IPS-18a (cell line): ENCODE results near the gene MEIS1.

Experiments used
- H3K27ac ChIP-seq: one replicate; pipeline ENCODE4 v1.5.1; 2013; ENCODE audit warnings: low read length
- H3K27me3 ChIP-seq: one replicate; pipeline ENCODE4 v1.6.1; 2013; ENCODE audit warnings: mild to moderate bottlenecking, low read length; ENCODE audit not compliant: control insufficient read depth, insufficient read depth
- H3K36me3 ChIP-seq: one replicate; pipeline ENCODE4 v1.6.1; 2013; ENCODE audit warnings: low read depth, low read length; ENCODE audit not compliant: control insufficient read depth
- H3K4me1 ChIP-seq: one replicate; pipeline ENCODE4 v1.6.1; 2013; ENCODE audit warnings: low read depth, low read length; ENCODE audit not compliant: control insufficient read depth
- H3K4me3 ChIP-seq: one replicate; pipeline ENCODE4 v1.5.1; 2013; ENCODE audit warnings: low read length
- H3K9ac ChIP-seq: one replicate; pipeline ENCODE4 v1.6.1; 2013; ENCODE audit warnings: mild to moderate bottlenecking, low read length, moderate library complexity
- H3K9me3 ChIP-seq: one replicate; pipeline ENCODE4 v1.6.1; 2013; ENCODE audit warnings: low read depth, low read length; ENCODE audit not compliant: control insufficient read depth

MEIS1 gene

DNA sequence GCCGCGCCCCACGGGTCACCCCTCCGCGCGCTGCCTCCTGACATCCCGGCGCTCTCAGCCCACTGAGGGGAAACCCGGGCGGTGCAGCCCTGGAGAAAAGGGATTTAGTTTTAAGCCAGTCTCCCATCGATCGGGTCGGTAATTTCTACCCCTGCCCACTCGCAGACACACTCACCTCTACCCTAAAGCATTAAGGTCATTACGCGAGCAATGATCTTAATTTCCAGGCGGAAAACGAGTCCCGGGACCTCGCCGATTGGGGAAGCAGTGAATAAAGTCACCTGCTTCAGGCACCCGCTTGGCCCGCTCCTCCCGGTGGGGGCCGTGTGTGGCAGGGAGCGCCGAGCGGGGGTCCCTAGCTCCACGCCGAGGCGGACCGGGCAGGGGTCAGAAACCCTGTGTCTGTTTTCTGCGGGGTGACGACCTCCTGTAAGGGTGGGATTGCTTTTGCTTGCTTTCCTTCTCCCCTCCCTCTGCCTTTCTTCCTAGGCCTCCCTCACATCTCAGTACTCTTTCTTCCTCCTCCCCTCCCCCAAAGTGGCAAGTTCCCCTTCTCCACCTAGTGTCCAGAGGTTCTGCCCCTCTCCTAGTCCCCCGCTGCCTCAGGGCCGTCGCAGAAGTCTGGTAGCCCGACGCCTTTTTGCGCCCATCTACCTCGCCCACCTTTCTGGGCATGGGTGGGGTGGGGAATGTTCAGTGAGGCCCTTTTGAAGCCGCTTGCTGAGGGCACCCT, 142.6 kb downstream of the MEIS1 start:
- peak overlapping the region; percentile 25 for H3K9ac ChIP-seq
- peaks cover 72% of the 10 kb centered on the region for H3K27me3 ChIP-seq
- no peaks in the 10 kb centered on the region for H3K9me3 ChIP-seq
- no peaks in the 10 kb centered on the region for H3K36me3 ChIP-seq
- peaks cover 43% of the 10 kb centered on the region for H3K4me1 ChIP-seq
- H3K27ac ChIP-seq: no peak overlapping the region
- H3K4me3 ChIP-seq: peak overlapping the region; percentile 72

DNA sequence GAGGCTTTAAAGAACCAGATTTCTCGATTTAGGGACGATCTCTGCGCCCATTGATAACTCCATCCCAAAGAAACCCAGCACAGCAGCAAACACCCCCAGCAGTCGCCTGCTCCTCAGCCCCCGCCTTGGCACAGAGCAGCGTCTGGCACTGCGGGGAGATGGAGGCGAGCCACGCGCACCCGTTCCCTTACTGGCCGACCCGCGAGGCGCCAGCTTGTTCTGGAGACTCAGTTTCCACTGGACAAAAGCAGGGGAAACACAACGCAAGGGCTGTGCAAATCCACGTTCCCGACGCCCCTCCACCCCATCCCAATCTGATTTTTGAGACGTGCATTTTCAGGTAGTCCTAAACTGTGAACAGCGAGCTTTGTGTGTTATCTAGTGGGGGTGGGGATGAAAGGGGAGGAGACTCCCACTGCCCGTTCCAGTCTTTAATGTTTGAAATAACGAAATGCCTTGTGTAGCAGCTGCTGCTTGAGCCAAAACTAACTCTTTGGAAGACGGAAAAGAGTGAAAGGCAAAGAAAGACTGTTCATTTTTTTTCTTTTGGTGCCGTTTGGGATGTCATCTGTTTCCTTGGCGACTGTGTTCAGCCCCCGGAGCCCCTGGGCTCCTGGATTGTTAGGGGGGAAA, 143.2 kb downstream of the MEIS1 start:
- Histone ChIP-seq H3K9me3 (no peaks in the 10 kb centered on the region), H3K27me3 (peaks cover 79% of the 10 kb centered on the region), H3K27ac (no peak overlapping the region), H3K9ac (peak overlapping the region; percentile 25), H3K4me1 (peaks cover 42% of the 10 kb centered on the region), H3K36me3 (no peaks in the 10 kb centered on the region), H3K4me3 (peak overlapping the region; percentile 72)

DNA sequence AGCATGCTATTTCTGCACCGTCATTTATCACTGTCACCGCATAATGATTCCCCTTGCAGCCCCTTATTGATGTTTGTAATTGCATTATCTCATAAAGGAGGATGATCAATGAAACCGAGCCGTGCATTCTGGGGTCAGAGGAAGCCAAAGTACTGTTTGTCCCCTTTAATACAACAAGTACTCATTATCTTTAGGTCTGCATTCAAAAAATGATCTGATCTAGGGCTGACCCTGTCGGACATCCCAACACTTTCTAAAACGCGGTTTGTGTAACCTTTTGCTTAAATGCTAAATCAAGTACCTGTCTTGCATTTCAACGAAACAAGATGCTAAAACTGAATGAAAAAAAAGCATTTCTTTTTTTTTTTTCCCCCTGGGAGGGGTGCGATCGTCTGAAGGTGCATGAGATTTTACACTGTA, 143.8 kb downstream of the MEIS1 start:
- H3K9ac ChIP-seq: no peak overlapping the region
- peaks cover 85% of the 10 kb centered on the region for H3K27me3 ChIP-seq
- no peaks in the 10 kb centered on the region for H3K36me3 ChIP-seq
- H3K27ac ChIP-seq: no peak overlapping the region
- H3K4me3 ChIP-seq: peak overlapping the region; percentile 72
- no peaks in the 10 kb centered on the region for H3K9me3 ChIP-seq
- H3K4me1 ChIP-seq: peaks cover 47% of the 10 kb centered on the region

DNA sequence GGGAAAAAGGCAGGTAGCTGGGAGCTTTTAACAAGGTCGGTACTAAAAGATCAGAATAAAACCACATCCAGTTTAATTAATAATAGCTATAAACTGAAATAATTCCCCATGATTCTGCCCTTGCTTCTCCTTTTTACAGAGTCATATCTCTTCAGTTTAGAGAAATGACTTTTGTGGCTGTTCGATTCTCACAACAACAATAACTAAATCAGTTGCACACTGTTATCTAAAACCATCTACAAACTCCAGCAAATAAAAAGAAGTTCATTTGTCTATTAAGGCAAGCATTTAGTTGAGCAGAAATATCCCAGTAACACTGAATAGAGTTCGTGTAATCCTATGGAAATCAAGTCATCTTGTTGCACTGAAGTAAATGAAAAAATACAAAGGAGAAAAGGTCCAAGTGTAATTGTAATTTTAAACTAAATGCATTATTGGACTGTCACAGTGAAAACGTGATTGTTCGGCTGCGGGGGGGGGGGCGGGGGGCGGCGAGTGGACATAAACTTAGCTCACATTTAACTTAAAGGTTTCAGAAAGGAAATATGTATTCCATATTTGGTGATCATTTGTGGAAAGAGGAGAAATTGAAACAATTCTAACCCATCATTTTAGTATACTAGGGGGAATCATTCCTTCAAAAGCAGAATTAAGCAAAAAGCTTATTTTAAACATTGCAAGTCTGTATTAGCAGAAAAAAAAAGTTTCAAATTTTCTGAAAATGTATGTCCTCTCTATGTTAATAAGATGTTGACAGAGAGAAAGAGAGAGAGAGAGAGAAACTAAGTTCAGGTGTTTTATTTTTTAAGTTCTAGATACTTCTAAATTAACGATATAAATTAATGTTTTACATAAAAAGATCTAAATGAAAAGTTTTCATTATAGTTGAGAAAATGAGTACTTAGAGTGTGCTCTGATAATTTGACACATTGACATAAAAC, 144.5 kb downstream of the MEIS1 start:
- no peak overlapping the region for H3K9ac ChIP-seq

DNA sequence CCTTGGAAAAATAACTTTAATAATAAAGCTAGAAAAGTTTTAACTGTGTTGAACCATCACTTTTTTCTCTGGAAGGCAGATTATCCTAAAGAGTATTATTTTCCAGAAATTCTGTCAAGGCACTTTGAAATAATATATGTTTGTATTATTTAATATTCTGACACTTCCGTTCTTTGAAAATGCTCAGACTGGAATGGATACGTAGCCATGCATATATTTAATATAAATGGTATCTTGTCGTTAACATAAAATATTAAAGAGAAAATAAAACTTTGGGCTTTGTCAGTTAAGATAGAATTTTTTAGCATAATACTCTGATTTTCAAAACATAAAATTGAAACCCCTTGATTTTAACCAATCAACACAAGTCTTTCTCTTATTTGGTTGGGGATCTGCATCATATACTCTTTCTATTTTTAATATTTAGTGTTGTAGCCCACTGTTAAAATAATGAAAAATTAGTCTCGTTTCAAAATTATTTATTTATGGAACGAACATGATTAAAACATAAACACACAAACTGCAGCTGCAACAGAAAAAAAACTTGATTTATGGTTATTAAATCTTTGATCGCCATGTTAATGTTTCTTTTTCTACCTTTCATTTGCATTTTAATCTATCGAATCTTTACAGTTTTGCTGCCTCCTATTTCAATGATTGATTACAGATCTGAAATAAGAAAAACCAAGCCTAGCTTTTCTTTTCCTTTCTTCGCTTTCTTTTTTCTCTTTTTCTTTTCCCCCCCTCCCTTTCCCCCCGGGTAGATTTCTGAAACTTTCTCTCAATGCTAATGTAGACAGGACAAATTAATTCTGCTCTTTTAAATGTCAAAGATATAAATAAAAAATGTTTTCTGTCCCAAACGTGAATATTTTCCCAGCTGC, 145.5 kb downstream of the MEIS1 start:
- H3K4me1 ChIP-seq: peaks cover 44% of the 10 kb centered on the region
- peak overlapping the region; percentile 65 for H3K4me3 ChIP-seq
- H3K27ac ChIP-seq: no peak overlapping the region
- peaks cover 100% of the 10 kb centered on the region for H3K27me3 ChIP-seq
- no peak overlapping the region for H3K9ac ChIP-seq
- no peaks in the 10 kb centered on the region for H3K36me3 ChIP-seq
- H3K9me3 ChIP-seq: no peaks in the 10 kb centered on the region

More for the DNA sequence above, 144.5 kb downstream of the MEIS1 start:
- Histone ChIP-seq H3K9me3 (no peaks in the 10 kb centered on the region), H3K4me3 (no peak overlapping the region), H3K27ac (no peak overlapping the region), H3K4me1 (peaks cover 46% of the 10 kb centered on the region), H3K36me3 (no peaks in the 10 kb centered on the region), H3K27me3 (peaks cover 92% of the 10 kb centered on the region)

DNA sequence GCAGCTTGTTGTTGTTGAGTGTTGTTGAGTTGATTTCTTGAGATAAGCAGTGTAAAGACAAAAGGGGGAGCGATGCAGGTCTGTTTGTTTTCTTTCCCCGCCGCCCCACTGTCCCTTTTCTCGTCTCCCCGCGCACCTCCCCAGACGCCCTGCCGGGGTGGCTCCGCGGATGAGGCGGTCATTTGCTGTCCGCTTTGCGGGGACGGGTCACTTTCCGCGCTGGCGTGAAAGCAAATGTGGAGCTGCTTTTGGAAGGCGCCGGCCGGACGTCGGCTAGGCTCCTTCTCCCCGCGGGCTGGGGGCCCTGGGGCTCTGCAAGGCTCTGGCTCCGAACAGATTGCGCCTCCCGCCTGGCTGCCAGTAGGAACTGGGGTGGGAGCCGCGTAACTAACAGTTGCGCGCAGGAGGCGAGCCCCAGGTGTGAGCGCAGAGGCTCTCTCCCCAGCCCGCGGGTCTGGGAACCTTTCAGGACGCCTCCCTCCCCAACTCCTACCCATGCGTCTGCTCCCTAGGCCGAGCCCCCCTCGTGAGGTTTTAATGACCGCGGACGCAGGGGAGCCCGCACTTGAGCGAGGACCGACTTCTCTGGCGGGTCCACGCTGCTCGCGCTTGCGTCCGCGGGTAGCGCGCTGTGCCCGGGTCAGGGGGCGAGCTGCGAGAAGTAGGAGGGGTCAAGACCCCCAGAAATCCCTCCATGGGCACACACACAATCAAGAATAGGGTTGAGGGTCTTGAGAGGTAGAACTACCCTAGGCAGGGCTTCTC, 146.6 kb downstream of the MEIS1 start:
- peaks cover 92% of the 10 kb centered on the region for H3K27me3 ChIP-seq
- H3K9ac ChIP-seq: no peak overlapping the region
- H3K4me3 ChIP-seq: peak overlapping the region; percentile 65
- no peak overlapping the region for H3K27ac ChIP-seq
- H3K4me1 ChIP-seq: peaks cover 42% of the 10 kb centered on the region
- H3K36me3 ChIP-seq: no peaks in the 10 kb centered on the region
- no peaks in the 10 kb centered on the region for H3K9me3 ChIP-seq

DNA sequence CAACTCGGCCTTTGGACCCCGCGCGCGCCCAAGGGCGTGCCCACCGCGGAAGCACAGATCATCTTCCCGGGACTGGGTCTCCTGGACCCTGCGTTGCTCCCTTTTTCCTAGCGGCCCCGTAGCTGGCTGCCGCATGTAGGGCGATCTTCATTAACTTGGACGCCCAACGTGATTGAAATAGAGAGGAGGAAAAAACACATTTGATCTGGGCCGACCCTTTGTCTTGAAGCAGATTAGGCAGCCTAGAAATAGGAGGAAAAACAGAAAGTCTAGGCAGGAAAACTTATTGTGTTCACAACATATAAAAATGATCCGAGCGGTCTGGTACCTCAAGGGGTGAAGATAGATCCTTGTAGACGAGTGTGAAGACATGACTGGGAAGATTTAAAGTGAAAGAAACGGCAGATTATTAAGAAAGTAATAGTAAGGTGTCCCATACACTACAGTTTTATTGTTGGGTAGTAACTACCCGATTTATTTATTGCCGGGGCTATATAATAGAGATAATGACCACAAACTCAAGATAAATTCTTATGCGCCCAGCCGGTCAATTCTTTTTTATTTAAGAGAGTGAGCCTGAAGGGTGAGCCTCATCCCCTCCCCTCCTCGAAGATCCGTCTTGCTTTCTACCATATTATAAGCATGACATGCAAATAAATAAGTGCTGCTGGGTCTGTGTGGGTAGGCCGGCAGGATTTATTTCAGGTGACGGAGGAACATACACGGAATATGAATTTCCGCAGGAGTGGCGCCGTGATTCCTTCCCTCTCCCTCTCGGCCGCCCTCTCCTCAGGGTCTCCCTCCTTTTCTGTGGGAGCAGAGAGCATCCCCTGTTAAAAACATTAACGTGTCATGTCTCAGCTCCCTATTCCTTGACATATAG, 147.4 kb downstream of the MEIS1 start:
- peaks cover 84% of the 10 kb centered on the region for H3K27me3 ChIP-seq

DNA sequence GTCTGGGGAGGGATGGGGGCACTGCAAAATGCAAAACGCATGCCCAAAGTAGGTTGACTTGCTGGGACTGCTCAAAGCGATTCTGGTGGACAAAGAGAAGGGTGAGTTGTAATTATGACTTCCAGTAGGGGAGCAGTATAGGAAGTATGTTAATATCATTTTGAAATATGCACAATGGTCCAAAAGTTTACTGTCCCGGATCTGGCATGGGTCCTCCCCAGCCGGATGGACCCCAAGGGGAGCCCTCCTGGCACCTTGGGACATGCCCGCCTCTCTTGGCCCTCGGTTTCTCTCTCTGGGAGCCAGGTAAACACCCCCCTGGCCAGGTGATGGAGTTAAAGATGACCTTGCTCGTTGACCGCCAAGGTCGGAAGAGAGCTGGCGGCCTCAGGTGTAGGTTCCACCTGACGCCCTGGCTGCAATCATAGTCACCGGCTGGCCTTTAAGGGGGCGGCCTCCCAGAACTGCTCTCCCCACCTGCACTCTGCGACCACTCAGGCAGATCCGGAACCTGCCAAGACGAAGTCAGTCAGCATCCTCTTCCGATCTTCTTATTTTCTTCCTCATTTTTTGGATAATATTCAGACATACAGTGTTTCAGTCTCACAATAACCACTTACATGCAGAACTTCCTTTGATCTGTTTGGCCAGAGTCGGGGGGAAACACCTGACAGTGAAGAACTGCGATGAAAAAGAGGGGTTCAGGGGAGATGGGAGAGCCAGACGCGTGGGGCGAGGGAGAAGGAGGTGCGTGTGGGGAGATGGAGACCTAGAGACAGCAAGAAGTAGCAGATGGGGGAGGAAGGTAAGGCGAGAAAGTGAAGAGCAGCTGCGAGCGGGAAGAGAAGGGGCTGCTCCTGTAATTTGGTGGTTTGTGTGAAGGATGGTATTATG, 148.3 kb downstream of the MEIS1 start:
- Histone ChIP-seq H3K9me3 (no peaks in the 10 kb centered on the region), H3K27ac (no peak overlapping the region), H3K36me3 (no peaks in the 10 kb centered on the region), H3K4me1 (peaks cover 32% of the 10 kb centered on the region), H3K9ac (no peak overlapping the region), H3K27me3 (peaks cover 75% of the 10 kb centered on the region), H3K4me3 (peak overlapping the region; percentile 31)

More for the DNA sequence above, 147.4 kb downstream of the MEIS1 start:
- no peaks in the 10 kb centered on the region for H3K36me3 ChIP-seq
- no peak overlapping the region for H3K9ac ChIP-seq
- no peak overlapping the region for H3K27ac ChIP-seq
- H3K9me3 ChIP-seq: no peaks in the 10 kb centered on the region
- peak overlapping the region; percentile 65 for H3K4me3 ChIP-seq
- peaks cover 37% of the 10 kb centered on the region for H3K4me1 ChIP-seq

DNA sequence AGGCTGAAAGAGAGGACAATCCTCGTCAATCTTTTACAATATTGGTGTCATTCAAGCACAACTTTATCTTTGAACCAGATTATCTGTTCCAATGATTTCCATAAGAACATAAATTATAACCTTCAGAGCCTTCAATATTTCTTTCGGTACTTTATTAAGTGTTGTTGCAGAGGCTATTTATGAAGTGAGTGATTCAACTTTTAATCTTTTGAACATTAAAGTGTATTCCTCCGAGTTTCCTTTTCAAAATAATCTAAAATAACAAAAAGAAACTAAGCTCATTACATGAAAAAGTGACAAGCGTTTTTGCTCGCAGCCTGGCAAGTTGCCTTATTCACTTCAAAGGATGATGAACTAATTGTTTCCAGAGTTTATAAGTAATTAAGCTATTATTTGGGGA, 149.0 kb downstream of the MEIS1 start:
- peaks cover 26% of the 10 kb centered on the region for H3K4me1 ChIP-seq
- peaks cover 68% of the 10 kb centered on the region for H3K27me3 ChIP-seq
- no peaks in the 10 kb centered on the region for H3K9me3 ChIP-seq
- no peaks in the 10 kb centered on the region for H3K36me3 ChIP-seq
- H3K4me3 ChIP-seq: no peak overlapping the region
- H3K9ac ChIP-seq: no peak overlapping the region
- H3K27ac ChIP-seq: no peak overlapping the region
